Calu3 (cell line): ENCODE measurements around the gene ZNF860. TPM values are rescaled to one million over a fixed set of nuclear protein-coding genes. Genes with fewer than 3 reads are reported as not detected.
A peak's percentile ranks its signal among the peaks of the same experiment; 100 is the strongest.

ENCODE experiments used
- BruUV-seq: library from RNA; stranded (reverse); fragments of 400-500 nt; replicated peaks from 2 replicates; lab custom pipeline; 2021; lab: Mats Ljungman, UMichigan
- CTCF ChIA-PET: fragments of 300-600 bp; sonication (Branson Sonifier 250); formaldehyde crosslinking; loops from one replicate; lab custom pipeline; 2022; ENCODE audit warnings: antibody characterized with exemption; lab: Charles Lee
- DNase-seq: peaks from one replicate; pipeline ENCODE4 v3.0.0; 2022
- H3K27ac Mint-ChIP-seq: one replicate; pipeline ENCODE4 v1.8.0; 2022; ENCODE audit warnings: mixed read lengths; ENCODE audit not compliant: unreplicated experiment
- H3K27me3 Mint-ChIP-seq: one replicate; pipeline ENCODE4 v1.8.0; 2022; ENCODE audit warnings: mixed read lengths; ENCODE audit not compliant: unreplicated experiment
- H3K36me3 Mint-ChIP-seq: one replicate; pipeline ENCODE4 v1.8.0; 2022; ENCODE audit warnings: mild to moderate bottlenecking, moderate library complexity, mixed read lengths; ENCODE audit not compliant: insufficient read depth, unreplicated experiment
- H3K4me1 Mint-ChIP-seq: one replicate; pipeline ENCODE4 v1.8.0; 2022; ENCODE audit warnings: mild to moderate bottlenecking, low read depth, mixed read lengths; ENCODE audit not compliant: unreplicated experiment
- H3K4me3 Mint-ChIP-seq: one replicate; pipeline ENCODE4 v1.8.0; 2022; ENCODE audit warnings: mild to moderate bottlenecking, low read depth, moderate library complexity, mixed read lengths; ENCODE audit not compliant: unreplicated experiment
- H3K9me3 Mint-ChIP-seq: one replicate; pipeline ENCODE4 v1.8.0; 2022; ENCODE audit warnings: low read depth, mixed read lengths; ENCODE audit not compliant: unreplicated experiment
- intact Hi-C: fragments of 100-400 bp; cut with micrococcal nuclease; formaldehyde crosslinking; loops from one replicate; pipeline ENCODE4 v1.10.0; 2022; ENCODE audit not compliant: unreplicated experiment
- total RNA-seq: library from RNA; stranded (reverse); gene quantifications from 2 replicates; pipeline ENCODE4 v1.2.3, GENCODE V29; 2022
- TF ChIP-seq, protein P1 (sequence below): fragments of 200-600 bp; IDR thresholded peaks from one replicate; pipeline ENCODE4 v1.8.0; 2022; ENCODE audit warnings: antibody characterized with exemption; ENCODE audit not compliant: unreplicated experiment

ZNF860 gene
- total RNA-seq, 1 experiment from 2014 or later: 11.8 TPM

DNA sequence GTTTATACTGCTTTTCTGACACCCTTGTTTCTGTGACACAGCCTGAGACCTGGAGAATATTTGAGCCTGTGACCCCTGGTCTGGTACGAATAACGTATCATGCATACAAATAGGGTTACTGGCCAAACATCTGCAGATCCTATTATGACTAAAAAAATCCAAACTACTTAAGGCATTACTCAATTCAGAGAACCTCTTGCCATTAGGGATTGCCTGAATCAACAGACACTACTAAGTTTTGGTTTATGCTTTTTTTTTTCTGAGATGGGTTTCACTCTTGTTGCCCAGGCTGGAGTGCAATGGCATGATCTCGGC, 35.9 kb upstream of the ZNF860 start:
- TF ChIP-seq, protein P1, sequence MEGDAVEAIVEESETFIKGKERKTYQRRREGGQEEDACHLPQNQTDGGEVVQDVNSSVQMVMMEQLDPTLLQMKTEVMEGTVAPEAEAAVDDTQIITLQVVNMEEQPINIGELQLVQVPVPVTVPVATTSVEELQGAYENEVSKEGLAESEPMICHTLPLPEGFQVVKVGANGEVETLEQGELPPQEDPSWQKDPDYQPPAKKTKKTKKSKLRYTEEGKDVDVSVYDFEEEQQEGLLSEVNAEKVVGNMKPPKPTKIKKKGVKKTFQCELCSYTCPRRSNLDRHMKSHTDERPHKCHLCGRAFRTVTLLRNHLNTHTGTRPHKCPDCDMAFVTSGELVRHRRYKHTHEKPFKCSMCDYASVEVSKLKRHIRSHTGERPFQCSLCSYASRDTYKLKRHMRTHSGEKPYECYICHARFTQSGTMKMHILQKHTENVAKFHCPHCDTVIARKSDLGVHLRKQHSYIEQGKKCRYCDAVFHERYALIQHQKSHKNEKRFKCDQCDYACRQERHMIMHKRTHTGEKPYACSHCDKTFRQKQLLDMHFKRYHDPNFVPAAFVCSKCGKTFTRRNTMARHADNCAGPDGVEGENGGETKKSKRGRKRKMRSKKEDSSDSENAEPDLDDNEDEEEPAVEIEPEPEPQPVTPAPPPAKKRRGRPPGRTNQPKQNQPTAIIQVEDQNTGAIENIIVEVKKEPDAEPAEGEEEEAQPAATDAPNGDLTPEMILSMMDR: no peak
- BruUV-seq: no TSS peak

DNA sequence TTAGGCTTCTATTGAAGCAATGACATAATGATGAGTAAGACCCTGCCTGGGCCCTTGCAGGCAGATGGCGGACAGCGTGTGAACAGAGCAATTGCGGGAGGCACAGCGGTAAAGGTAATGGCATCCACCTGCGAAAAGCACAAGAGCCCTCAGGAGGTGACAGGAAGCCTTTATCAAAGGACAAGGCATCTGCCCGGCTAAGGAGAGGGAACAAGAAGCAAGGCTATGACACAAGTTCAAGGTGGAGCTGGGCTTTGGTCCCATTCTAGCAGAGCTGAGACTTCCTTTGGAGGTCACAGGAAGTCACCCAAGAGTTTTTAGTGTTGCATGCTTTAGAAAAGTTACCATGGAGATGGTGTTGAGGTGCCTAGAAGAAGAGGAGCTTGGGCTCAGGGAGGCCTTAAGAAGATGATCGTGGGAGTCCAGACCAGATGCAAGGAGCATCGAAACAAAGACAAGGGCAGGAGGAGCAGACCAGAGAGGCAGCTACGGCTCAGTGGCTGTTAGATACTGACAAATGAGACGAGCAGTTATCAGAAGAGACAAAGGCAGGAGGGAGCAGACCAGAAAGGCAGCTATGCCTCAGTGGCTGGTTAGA, 35.0 kb upstream of the ZNF860 start:
- peak overlapping the region; percentile 12 for H3K27ac Mint-ChIP-seq
- H3K4me3 Mint-ChIP-seq: no peak overlapping the region
- CTCF ChIA-PET: interaction anchor here (0.6 to 1.3 kb wide), 2 partner anchors 14 to 31 kb away, joined by 3 to 6 read pairs; no protein-coding TSS in a partner anchor
- DNase-seq: no peak
- peaks cover 4% of the 10 kb centered on the region for H3K9me3 Mint-ChIP-seq
- intact Hi-C loops: no loop called here
- no peaks in the 10 kb centered on the region for H3K27me3 Mint-ChIP-seq
- BruUV-seq: no TSS peak
- no peaks in the 10 kb centered on the region for H3K36me3 Mint-ChIP-seq
- TF ChIP-seq, protein P1: no peak
- peaks cover 41% of the 10 kb centered on the region for H3K4me1 Mint-ChIP-seq

More for the DNA sequence above, 35.9 kb upstream of the ZNF860 start:
- intact Hi-C loops: no loop called here
- Mint-ChIP-seq H3K27me3 (no peaks in the 10 kb centered on the region), H3K9me3 (peaks cover 2% of the 10 kb centered on the region), H3K27ac (no peak overlapping the region), H3K4me1 (peaks cover 37% of the 10 kb centered on the region), H3K36me3 (no peaks in the 10 kb centered on the region), H3K4me3 (no peak overlapping the region)
- CTCF ChIA-PET: no interaction called here
- DNase-seq: no peak

DNA sequence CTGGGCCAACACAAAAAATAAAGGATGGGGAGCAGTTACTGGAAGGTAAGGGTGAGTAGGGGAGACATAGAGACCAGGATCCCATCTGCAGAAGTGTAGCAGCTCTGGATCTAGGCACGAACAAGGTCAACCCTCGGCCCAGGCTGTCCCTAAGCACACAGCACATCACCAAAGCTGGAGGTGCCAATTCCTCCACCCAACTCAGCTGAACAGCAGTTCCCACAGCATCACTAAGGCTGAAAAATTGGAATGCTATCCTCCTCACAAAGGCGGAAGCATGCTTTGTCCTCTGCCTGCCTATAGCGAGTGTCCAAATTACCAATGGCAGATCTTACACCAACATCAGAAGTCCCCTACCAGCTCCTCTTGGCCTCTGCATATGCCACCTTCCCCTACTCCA, 34.4 kb upstream of the ZNF860 start:
- intact Hi-C loops: no loop called here
- TF ChIP-seq, protein P1: no peak
- CTCF ChIA-PET: interaction anchor here (0.6 to 1.3 kb wide), 3 partner anchors 14 to 34 kb away, joined by 3 to 6 read pairs (median 3); partner anchors contain the start of genes OSBPL10 and ZNF860

DNA sequence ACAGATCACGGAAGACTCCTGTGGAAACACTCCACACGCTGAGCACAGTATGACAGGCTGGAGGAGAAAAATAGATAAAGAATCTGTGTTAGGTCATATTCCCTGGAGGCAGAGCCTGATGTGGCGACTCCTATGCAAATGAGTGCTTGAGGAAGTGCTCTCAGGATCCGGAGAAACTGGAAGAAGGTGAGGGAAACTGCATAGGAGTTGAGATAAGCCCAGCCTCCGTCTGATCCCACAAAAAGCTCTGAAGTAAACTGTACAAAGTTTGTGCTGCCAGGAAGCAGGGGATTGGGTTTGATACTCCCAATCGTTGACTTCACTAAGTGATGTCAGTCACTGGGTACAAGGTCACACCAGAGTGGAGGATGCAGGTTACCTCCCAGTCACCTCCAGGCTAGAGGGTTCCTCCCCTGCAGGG, 33.9 kb upstream of the ZNF860 start:
- CTCF ChIA-PET: interaction anchor here (1.0 kb wide), 1 partner anchor 34 kb away, joined by 3 read pairs; the partner anchor contains the start of genes OSBPL10 and ZNF860
- BruUV-seq: no TSS peak

More for the DNA sequence above, 34.4 kb upstream of the ZNF860 start:
- H3K27ac Mint-ChIP-seq: peak overlapping the region; percentile 8
- peaks cover 41% of the 10 kb centered on the region for H3K4me1 Mint-ChIP-seq
- peaks cover 2% of the 10 kb centered on the region for H3K36me3 Mint-ChIP-seq
- BruUV-seq: no TSS peak
- H3K4me3 Mint-ChIP-seq: no peak overlapping the region
- no peaks in the 10 kb centered on the region for H3K27me3 Mint-ChIP-seq
- DNase-seq: no peak
- peaks cover 4% of the 10 kb centered on the region for H3K9me3 Mint-ChIP-seq

More for the DNA sequence above, 33.9 kb upstream of the ZNF860 start:
- DNase-seq: peak; percentile 41
- peaks cover 5% of the 10 kb centered on the region for H3K36me3 Mint-ChIP-seq
- no peaks in the 10 kb centered on the region for H3K27me3 Mint-ChIP-seq
- TF ChIP-seq, protein P1: no peak
- H3K9me3 Mint-ChIP-seq: peaks cover 4% of the 10 kb centered on the region
- H3K4me1 Mint-ChIP-seq: peaks cover 41% of the 10 kb centered on the region
- intact Hi-C loops: loop anchor here (2.0 kb wide), 1 partner anchor 15 kb away; no protein-coding TSS in a partner anchor
- no peak overlapping the region for H3K4me3 Mint-ChIP-seq
- H3K27ac Mint-ChIP-seq: peak overlapping the region; percentile 8
